Ammon's horn (tissue), 1 donor: ENCODE results near the gene GTF3C1.

ENCODE experiments used
- DNase-seq: peaks from one replicate; pipeline ENCODE4 v3.0.0-alpha.2; 2016; ENCODE audit warnings: low spot score

GTF3C1 gene

DNA sequence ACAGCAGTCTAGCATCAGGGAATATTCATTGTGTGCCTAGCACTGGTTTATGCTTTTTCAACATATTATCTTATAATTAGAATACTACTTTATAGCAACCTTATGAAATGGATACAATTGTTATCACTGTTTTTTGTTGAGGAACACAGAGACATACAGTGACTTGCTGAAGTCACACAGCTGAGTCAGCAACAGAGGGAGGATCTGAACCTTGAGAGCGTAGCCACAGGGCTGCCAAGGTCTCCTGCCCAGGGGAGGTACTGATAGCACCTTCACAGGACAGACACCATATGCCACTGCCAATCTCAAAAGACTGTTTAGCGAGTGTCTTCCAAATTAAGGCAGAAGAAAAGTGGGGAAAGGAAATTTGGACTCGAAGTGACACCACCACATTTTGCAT lies 63.0 kb downstream of the GTF3C1 start:
- no peak for DNase-seq

DNA sequence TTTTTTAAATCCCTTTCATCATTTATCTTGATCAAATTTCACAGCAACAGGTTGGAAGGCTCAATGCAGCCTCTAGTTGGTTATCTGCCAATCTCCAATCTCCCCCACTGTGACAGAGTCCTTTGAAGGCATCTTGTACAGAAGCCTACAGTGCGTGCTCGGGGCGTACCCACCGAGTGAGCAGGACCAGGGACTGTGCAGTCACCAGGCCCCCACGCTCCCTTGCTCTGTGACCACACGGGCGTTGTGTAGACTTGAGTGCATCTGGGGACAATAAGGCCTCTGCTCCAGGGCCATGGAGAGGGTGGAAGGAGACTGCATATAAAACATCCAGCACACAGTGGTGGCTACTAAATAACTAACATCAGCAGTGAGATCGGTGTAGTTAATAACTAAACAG lies 63.4 kb downstream of the GTF3C1 start:
- DNase-seq = no peak

DNA sequence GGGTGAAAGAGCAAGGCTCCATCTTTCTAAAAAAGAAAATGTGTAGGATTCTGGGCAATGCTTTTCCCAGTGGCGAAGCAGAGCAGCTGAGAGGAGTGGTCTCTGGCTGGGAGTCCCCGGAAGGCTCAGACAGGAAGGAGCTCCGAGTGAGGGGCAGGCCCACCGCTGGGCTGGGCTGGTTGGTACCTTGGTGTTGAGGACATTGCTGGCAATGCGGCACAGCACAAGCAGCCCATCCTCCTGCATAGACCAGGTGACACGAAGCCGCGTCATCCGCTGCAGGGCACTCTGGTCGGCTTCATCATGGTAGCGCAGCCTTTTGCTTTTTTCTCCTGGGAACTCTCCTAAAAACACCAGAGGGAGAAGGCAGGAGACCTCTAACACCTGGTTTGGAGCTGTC lies 63.9 kb downstream of the GTF3C1 start:
- no peak for DNase-seq

DNA sequence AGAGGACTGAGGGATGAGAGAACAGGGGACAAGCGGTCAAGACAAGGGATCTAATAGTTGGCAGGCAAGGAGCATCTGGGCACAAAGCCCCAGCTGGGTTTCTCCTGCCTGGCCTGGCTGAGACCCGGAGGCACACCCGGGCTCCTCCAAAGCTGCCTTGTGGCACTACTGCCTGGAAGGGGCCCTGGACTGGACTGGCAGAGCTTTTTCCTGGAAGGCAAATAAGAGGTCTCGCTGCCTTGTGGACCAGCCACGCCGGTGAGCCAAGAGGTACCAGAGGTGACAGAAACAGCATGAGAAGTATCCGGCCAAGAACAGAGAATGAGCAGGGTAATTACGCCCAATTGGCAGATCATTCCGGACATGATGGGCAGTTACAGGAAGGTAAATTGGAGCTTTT lies 64.6 kb downstream of the GTF3C1 start:
- DNase-seq = no peak

DNA sequence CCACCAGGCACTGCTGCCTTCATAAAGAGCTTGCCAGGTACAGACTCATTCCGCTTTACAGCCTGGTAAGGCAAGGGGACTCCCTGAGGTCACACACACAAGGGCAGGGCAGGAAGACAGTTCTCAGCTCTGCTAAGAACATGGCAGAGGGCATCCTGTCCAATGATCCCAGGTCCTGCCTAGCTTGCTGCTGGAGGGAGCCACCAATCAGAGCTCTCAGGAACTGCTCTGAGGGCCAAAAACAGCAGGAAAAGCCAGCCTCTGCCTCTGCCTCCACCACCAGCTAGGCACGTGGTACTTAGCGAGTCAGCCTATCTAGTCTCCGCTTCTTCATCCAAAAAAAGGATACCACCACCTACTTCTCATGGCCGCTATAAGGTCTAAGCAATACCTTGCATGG lies 66.1 kb downstream of the GTF3C1 start:
- DNase-seq = no peak

DNA sequence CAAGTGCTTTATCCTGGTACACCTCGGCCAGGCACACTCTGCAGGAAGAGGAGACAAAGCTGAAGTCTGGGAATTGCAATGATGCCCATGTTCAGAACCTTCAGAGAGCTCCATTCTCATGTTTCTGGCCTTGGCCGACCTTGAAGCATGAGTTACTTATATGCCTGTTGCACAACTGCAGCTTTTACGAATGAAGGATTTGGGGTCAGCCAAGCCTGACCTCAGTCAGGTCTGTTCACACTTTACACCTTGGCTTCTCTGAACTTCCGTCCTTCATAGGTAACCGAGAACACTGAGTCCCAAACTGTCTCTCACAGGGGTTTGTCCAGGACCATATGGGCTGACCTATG lies 66.7 kb downstream of the GTF3C1 start:
- DNase-seq = no peak

DNA sequence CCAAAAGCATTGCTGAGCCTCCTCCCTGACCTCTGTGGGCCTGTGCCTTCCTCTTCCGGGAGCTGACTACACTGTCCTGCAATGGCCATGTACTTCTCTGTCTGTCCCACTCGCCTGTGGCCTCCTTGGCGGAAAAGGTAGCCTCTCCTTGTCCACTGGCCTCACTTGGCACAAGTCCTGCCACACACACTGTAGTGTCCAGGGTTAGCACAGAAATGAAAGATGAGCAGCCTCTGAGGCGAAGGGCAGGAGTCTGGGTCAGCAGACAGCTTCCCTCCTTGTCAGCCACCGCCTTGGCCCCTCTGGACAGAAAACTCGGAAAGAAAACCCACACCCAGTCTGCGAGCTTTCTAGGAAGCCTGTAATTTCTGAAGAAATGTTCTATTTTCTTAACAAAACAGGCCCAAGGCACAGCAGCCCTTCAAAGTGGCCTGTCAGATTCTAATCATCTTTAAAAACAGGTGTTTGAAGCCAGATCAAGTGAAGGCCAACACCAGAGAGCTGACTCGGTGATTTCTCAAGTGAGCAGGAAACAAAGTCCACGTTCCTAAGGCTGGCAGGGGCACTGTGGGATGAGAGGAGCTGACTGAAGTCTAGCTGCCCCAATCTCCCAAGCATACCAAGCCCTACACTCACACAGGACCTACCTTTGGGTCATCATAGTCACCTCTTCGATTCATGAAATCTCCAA lies 67.2 kb downstream of the GTF3C1 start:
- no peak for DNase-seq

DNA sequence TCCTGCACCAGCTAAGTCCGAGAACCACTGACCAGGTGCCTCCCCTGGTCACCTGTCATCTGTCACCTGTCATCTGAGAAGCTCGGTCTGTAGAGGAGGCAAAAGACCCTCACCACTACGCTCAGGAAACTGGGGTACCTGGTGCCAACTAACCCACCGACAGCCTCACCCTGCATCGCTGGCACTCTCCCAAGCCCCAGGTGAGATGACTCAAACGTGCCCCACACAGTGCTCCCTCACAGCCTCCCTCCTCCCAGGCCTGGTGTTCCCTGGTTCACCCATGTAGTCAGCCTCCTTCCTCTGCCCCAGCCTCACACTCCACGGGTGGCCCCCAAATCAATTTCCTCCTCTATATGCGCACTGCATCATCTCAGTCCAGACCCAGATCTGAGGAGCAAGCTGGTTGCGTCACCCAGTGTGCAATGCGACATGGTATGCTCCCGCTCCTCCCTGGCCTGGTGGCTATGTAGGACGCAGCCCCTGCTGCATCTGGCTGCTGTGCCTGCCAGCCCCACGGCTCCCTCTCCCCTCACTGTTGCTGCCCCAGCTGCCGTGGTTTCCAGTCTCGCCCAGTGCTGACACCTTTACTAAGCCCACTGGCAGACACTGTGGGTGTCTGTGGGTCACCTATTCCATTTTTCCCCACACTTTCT lies 68.3 kb downstream of the GTF3C1 start:
- no peak for DNase-seq

DNA sequence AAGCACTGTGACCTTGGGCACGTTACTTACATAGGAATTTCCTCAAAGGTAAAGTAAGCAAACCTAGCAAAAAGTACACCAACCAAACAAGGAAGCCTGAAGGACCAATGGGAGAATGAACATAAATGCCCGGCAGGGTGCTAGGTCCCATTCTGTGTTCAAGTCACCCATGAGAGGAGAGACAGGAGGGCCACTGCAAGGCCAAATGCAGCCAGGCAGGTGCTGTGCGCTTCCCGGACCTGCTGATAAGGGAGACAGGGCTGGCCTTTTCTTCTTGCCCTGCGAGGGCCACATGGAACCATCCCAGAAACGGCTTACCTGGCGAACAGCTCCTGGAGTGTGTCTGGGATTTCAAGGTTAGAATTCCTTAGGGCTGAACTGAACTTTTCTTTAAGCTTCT lies 69.0 kb downstream of the GTF3C1 start:
- DNase-seq = no peak

DNA sequence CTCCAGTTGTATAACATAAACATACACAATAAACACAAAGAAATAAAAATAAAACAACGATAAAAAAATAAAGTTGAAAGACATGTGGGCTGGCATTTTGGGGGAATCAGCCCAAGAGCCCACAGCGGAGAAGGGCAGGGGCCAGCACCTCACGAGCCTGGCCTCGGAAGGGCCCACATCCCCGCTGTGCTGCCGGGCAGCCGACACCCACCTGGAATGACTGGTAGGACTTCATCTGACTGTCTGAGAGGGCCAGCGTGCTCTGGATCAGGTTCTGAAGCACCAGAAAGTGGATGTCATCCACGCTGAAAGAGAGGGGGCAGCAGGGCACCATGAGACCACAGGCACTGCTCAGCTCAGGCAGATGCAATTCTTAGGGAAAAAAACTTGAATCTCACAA lies 73.5 kb downstream of the GTF3C1 start:
- DNase-seq = no peak

DNA sequence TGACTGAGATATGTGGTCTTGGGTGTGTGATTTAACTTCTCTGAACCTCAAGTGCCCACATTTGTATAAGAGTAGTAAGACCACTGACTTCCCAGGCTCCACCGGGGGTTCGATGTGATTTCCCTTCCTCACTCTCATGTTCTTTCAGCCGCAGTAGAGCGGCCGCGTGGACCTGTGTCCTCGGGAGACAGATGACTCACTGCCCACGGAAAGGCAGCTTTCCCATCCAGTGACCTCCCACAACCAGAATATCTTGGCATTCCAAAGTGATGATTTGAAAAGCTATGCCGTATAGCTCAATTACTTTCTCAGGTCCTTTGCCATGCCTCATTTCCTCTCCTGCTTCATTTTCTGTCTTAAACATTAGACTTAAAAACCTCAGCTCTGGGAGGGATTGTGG lies 74.2 kb downstream of the GTF3C1 start:
- no peak for DNase-seq

DNA sequence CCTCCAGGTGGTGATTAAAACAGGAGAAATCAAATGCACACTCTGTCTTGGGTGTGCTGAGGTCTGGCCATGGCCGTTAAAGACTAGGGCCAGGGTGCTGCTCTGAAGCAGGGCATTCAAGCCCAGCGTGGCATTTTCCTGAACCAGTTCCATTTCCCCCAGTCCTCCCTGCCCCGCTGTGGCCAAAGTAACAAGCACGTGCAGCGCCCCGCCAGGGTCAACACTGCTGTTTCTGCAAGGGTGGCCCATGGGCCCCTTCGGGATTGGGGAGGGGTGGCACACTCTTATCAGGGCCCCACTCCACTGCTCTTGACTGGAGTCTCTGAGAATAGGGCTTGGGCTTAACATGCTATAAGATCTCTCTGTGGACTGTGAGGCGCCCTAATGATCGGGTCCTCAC lies 74.8 kb downstream of the GTF3C1 start:
- DNase-seq = no peak

DNA sequence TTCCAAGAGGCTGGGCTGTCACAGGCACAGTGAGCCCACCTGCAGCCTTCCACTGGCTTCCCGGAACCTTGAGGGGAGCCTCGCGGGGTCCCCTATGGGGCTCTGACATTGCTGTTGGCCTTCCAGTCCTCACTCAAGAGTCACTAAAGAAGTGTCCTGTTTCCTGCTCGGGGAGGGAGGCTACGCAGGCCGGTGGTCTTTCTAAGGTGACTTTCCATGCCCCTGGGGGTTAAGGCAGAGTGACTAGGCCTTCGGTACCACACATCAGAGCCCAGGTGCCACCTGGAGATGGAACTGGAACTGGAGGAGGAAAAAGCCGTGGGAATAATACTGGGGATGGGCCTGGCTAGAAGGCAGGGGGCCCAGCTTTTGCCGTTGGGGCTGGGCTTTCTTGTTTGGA lies 75.7 kb downstream of the GTF3C1 start:
- DNase-seq = no peak

DNA sequence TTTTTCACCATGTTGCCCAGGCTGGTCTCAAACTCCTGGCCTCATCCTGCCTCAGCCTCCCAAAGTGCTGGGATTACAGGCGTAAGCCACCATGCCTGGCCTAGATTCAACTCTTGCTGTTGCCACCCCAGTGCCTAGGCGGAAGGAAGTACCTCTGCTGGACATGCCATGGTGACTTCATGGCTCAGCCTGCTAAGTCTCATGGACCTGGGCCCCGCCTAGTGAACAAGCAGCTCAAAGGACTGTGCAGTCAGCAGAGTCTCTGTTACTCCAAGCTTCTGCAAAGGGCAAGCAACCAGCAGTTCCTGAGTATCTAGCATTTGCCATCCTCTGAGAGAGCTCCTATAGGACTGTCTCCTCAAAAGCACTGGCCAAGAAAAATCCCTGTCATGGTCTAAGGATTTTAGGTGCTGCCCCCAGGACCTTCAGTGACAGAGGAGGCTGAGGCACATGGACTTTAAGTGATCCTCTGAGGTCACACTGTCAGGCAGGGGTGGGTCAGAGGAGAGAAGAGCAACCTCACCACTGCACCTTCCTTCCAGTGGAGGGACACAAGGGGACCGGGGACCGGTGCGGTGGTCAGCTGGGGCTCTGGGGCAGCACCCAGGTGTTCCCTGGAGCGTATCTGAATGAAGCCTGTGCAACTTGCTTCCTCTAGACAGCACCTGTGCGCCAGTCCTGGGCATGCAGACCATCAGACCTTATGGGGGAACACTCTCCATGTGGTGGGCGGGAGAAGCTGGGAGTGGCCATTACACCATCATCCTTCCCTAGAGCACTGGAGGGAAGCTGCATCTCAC lies 76.4 kb downstream of the GTF3C1 start:
- no peak for DNase-seq

DNA sequence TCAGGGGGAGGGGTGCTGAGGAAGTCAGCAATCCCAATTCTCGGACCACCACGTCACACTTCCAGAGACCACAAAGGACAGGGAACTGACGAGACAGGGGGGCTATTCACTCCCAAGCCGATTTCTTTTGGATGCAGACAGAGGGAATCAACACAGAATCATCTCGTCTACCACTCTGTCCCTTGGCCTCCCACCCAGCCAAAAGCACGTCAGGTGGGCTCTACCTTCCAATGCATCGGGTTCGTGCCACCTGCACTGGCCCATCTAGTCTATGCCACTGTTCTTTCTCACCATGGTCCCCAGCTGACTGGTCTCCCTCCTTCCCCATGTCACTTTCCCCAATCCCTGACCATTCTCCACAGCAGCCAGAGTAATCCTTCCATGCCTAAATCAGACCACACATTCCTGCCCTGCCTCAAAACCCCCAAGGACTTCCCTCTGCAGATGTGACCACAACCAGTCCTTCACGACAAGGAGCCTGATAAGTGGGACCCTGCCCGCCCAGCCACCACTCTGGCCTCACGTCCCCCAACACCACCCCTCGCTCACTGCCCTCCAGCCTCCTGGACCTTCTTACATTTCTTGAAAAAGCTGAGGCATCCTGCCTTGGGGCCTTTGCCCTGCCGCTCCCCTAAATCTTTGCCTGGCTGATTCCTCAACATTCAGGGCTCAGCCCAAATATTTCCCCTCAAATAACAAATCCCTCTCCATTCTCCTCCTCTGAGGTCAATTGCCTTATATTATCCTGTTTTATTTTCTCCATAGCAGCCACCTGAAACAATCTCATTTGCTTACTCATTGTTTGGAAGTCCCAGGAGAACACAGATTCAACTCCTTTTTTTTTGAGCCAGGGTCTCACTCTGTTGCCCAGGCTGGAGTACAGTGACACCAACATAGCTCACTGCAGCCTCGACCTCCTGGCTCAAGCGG lies 77.4 kb downstream of the GTF3C1 start:
- DNase-seq = no peak

DNA sequence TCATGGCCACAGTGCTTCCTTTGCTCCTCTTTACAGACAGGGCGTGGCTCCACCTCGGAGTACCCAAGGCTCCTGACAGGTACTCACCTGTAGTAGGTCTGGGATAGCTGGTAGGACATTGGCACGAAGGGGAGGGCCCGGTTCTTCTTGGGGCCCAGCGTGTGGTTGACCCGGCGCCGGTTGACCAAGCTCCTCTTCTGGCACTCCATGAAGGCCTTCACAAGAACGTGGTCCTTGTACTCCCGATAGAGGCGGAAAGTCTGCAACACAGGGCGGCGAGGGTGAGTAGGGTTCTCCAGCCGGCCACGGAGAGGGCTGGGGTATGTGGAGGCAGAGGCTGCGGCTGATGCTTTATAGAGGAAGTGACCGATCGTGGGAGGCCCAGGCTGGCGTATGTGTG lies 78.1 kb downstream of the GTF3C1 start:
- no peak for DNase-seq

DNA sequence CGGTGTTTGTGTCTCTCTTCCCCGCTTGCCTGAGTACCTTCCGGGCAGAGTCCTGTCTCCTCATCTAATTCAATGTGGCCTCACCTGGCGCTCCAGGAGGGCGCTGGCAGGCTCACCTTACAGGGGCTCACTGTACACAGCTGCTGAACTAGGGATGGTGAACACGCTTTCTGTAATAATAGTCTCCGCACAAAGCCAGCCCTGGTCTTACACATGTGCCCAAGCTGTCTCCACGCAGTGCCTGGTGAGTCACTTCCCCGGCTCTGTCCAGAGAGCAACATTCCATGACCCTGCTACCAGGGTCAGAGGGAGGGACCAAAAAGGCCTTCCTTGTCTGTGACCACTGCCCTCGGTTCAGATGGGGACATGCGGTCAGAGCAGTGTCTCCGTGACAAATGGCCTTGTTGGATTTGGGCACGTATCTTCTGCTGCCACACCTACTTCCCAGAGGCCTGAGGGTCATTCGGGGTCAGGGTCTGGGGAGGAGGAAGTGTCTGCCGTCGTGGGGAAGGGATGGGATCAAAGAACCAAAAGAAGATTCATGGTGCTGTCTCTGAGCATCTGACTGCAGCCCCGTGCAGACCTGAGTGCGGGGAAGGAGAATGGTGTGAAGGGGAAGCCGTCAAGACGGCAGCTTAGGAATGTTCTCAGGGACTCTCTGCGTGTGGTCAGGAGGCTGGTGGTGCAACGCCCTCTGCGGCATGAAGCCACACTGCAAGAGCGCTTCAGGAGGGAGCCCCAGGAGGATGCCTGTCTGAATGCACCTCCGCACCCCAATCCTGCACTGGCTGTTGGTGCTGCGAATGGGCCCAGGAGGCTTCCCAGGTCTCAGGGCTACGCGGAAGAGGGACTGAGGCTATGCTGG lies 78.9 kb downstream of the GTF3C1 start:
- DNase-seq = no peak

DNA sequence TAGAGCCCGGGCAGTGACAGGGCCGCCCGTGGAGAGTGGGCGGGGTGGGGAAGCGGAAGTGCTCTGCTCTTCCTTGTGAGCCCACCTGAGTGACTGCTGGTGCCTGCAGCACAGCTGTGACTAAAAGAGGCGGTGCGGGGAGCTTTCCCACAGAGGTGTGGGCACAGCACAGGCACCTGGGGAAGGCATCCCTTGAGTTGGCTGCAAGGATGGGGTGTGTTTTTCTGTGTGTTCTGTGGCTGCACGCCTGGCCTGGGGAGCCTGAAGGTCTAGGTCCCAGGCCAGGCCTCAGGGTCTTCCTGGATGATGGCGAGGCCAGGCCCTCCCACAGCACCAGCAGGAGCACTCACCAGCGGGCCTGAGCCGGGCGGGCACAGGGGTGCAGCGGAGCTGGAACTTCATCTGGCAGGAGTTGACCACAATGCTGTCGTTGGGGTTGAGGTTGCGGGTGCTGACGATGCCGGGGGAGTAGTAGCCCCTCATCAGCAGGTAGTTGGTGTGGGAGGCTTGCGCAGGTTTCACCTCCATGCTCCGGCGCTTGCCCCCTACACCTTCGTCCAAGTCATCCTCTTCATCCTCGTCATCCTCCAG lies 80.7 kb downstream of the GTF3C1 start:
- DNase-seq = no peak

DNA sequence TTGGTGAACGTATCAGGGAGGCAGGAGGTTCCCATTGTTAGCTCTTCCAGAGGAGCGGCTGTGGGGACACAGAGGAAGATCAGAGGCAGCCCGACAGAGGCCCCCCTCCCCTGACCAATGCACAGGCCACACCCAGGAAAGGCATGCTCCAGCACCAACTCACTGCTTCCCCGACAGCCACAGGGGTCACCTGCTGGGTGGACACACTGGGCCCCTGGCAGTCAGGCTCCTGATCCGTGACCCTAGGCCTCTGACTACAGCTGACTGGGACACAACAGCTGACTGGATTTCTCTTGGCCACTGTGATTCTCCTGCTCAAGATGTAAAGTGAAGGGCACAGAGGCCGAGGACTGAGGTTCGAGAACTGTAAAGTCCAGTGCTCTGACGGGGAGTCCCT lies 84.2 kb downstream of the GTF3C1 start:
- no peak for DNase-seq

DNA sequence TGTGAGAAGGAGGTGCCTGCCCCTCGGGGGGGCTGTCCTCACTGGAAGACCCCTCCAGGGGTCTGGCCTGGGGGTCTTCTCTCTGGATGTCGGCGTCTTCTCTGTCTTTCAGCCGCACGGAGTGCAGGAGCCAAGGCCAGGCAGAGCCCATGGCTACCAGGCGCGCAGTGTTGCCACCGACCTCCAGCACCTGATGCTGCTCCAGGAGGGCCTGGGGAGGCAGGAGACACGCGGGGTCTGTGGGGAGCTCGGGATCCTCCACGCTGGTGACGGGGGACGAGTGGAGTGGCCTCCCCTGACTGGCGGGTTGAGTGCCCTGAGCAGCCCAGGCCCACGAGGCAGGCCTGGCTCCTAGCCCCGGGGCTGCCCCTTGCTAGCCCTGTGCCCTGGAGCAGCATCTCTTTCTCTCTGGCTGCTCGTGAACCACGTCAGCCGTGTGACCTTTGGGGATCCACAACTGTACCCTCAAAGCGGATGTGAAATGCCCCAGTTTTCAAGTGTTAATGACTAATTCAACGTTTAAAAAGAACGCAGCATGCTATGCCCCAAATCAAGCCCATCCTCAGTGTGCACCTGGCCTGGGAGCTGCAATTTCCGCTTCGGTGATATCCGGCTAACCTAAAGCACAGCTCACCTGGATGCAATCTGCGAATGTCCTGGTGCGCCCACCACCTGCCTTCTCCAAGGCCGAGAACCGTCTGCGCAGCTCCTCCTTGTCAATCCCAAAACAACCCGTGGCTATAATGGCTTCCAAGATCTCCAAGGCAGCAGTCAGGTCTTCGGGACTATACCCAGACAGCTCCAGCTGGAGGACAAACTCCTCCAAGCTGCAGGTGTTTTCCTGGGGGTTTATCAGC lies 84.9 kb downstream of the GTF3C1 start:
- no peak for DNase-seq
